GM12878 (cell line): Measurements from ENCODE around the gene H1-8. TPM values are rescaled to one million over a fixed set of nuclear protein-coding genes. Genes with fewer than 3 reads are reported as not detected.

Source experiments
- ATAC-seq: fragments of 200-7000 bp; cut with Tn5 transposase; 3 replicates; pipeline ENCODE4 v1.9.1; 2020; ENCODE audit warnings: mild to moderate bottlenecking, moderate library complexity
- Bru-seq: library from RNA; stranded (reverse); fragments of 400-500 nt; gene quantifications from one replicate; lab custom pipeline; 2021; lab: Mats Ljungman, UMichigan
- BruChase-seq, 2 experiments: library from RNA; stranded (reverse); fragments of 400-500 nt; gene quantifications; one replicate each; lab custom pipeline; 2021; lab: Mats Ljungman, UMichigan
- BruUV-seq: library from RNA; stranded (reverse); fragments of 400-500 nt; replicated peaks from 2 replicates; lab custom pipeline; 2021; lab: Mats Ljungman, UMichigan
- CTCF ChIA-PET: fragments of 300-600 bp; sonication (Branson Sonifier 250); formaldehyde crosslinking; extraction: SDS; loops from one replicate; lab custom pipeline; 2021; ENCODE audit warnings: inconsistent platforms; lab: Yijun Ruan, JAX
- POLR2A ChIA-PET: fragments of 350-600 bp; formaldehyde crosslinking; extraction: SDS; loops from one replicate; lab custom pipeline; 2021; ENCODE audit warnings: inconsistent platforms; lab: Charles Lee
- RAD21 ChIA-PET: fragments of 300-600 bp; sonication (Branson Sonifier 250); formaldehyde crosslinking; loops from one replicate; lab custom pipeline; 2023; ENCODE audit warnings: antibody characterized with exemption; ENCODE audit not compliant: unreplicated experiment; lab: Charles Lee
- SMC1A ChIA-PET: fragments of 300-600 bp; sonication (Branson Sonifier 250); formaldehyde crosslinking; loops from one replicate; lab custom pipeline; 2023; ENCODE audit not compliant: unreplicated experiment, uncharacterized antibody; lab: Charles Lee
- DNase-seq: peaks from one replicate; pipeline ENCODE4 v3.0.0-alpha.2; 2011; ENCODE audit warnings: low read depth, low spot score
- FAIRE-seq: peaks from 3 replicates; lab custom pipeline; 2011; peaks lifted over from hg19 to GRCh38; lab: Jason Lieb, UNC
- H2AFZ ChIP-seq: 2 replicates; pipeline ENCODE4 v1.6.0; 2011; ENCODE audit warnings: low read depth, low read length, control low read depth; ENCODE audit not compliant: control insufficient read depth
- H3K27ac ChIP-seq: 2 replicates; pipeline ENCODE4 v1.5.1; 2011; ENCODE audit warnings: control low read depth; ENCODE audit not compliant: control insufficient read depth, insufficient read depth
- H3K27me3 ChIP-seq, 2 experiments: replicated peaks in 1 of 2; 2 replicates each; pipeline versions ENCODE4 v1.6.0 to v1.6.1; 2011; ENCODE audit warnings: low read length in 1 of 2; ENCODE audit not compliant: control insufficient read depth in 2 of 2, insufficient read depth in 2 of 2
- H3K36me3 ChIP-seq, 2 experiments: 2 replicates each; pipeline ENCODE4 v1.5.1; 2011; ENCODE audit warnings: low read length in 1 of 2; ENCODE audit not compliant: control insufficient read depth in 2 of 2, insufficient read depth in 2 of 2
- H3K4me1 ChIP-seq: 2 replicates; pipeline ENCODE4 v1.6.1; 2011; ENCODE audit warnings: mild to moderate bottlenecking, low read length, moderate library complexity, mixed read lengths; ENCODE audit not compliant: control insufficient read depth, insufficient read depth
- H3K4me2 ChIP-seq: 2 replicates; pipeline ENCODE4 v1.6.0; 2011; ENCODE audit warnings: control low read depth; ENCODE audit not compliant: control insufficient read depth, insufficient read depth
- H3K4me3 ChIP-seq: fragments of 200-600 bp; sonication (generic); 2 replicates; pipeline ENCODE4 v1.5.1; 2016
- H3K79me2 ChIP-seq: 2 replicates; pipeline ENCODE4 v1.6.0; 2011; ENCODE audit warnings: low read length; ENCODE audit not compliant: control insufficient read depth, insufficient read depth
- H3K9ac ChIP-seq: 2 replicates; pipeline ENCODE4 v1.8.0; 2011; ENCODE audit warnings: low read length, control low read depth, mixed read lengths; ENCODE audit not compliant: control insufficient read depth, insufficient read depth
- H3K9me3 ChIP-seq: replicated peaks from 3 replicates; pipeline ENCODE4 v1.5.1; 2011; ENCODE audit warnings: mild to moderate bottlenecking, low read length; ENCODE audit not compliant: control insufficient read depth, insufficient read depth
- H4K20me1 ChIP-seq: 2 replicates; pipeline ENCODE4 v1.6.0; 2011; ENCODE audit not compliant: control insufficient read depth, insufficient read depth
- CHD2 ChIP-seq: IDR thresholded peaks from 2 replicates; pipeline ENCODE4 v1.6.1; 2011; ENCODE audit warnings: low read depth, low read length, improper control_type of control experiment, borderline replicate concordance
- EED ChIP-seq: sonication (generic); IDR thresholded peaks from 2 replicates; pipeline ENCODE4 v1.6.1; 2016; ENCODE audit warnings: antibody characterized with exemption, low read depth
- HSF1 ChIP-seq: fragments of 150-350 bp; IDR thresholded peaks from 2 replicates; pipeline ENCODE4 v1.6.1; 2014; ENCODE audit warnings: mild to moderate bottlenecking, low read depth, low read length
- IRF5 ChIP-seq: fragments of 450-650 bp; IDR thresholded peaks from 2 replicates; pipeline ENCODE4 v1.6.1; 2017; ENCODE audit warnings: borderline replicate concordance
- KDM1A ChIP-seq: fragments of 200-600 bp; sonication (generic); IDR thresholded peaks from 2 replicates; pipeline ENCODE4 v1.6.1; 2016; ENCODE audit warnings: borderline replicate concordance
- MYB ChIP-seq: fragments of 150-350 bp; IDR thresholded peaks from 2 replicates; pipeline ENCODE4 v1.6.1; 2014; ENCODE audit warnings: mild to moderate bottlenecking, low read depth, low read length, borderline replicate concordance
- POLR2AphosphoS2 ChIP-seq: IDR thresholded peaks from 2 replicates; pipeline ENCODE4 v1.6.1; 2011; ENCODE audit warnings: low read depth, mild to moderate bottlenecking, low read length, improper control_type of control experiment, moderate library complexity
- RCOR1 ChIP-seq: conservative IDR thresholded peaks from 2 replicates; pipeline ENCODE4 v1.6.1; 2012; ENCODE audit warnings: low read depth, low read length, improper control_type of control experiment
- SIX5 ChIP-seq: IDR thresholded peaks from 2 replicates; pipeline ENCODE4 v1.6.1; 2011; ENCODE audit warnings: mild to moderate bottlenecking, low read depth, low read length, moderate library complexity; ENCODE audit not compliant: severe bottlenecking
- TARDBP ChIP-seq: IDR thresholded peaks from 2 replicates; pipeline ENCODE4 v1.6.1; 2016; ENCODE audit warnings: borderline replicate concordance
- ZNF217 ChIP-seq: fragments of 450-650 bp; IDR thresholded peaks from 2 replicates; pipeline ENCODE4 v1.6.1; 2017; ENCODE audit warnings: antibody characterized with exemption, mild to moderate bottlenecking
- ZNF622 ChIP-seq: fragments of 450-650 bp; IDR thresholded peaks from 2 replicates; pipeline ENCODE4 v1.6.1; 2017; ENCODE audit warnings: mild to moderate bottlenecking, inconsistent platforms
- ZNF687 ChIP-seq: fragments of 450-650 bp; IDR thresholded peaks from 2 replicates; pipeline ENCODE4 v1.6.1; 2017; ENCODE audit warnings: mild to moderate bottlenecking, moderate library complexity
- WGBS: methylation state at CpG from one replicate; pipeline ENCODE4 v1.1.6; 2016; ENCODE audit warnings: low lambda C conversion rate; ENCODE audit not compliant: insufficient replicate concordance, insufficient coverage; ENCODE audit errors: missing lambda C conversion rate; 5-methylcytosine and 5-hydroxymethylcytosine counted together
- in situ Hi-C: fragments of 300-500 bp; cut with MboI; formaldehyde crosslinking; loops from 9 replicates; pipeline ENCODE4 v1.14.3; 2018; ENCODE audit warnings: mixed read lengths
- intact Hi-C: fragments of 100-400 bp; cut with micrococcal nuclease; formaldehyde crosslinking; loops from one replicate; pipeline ENCODE4 v1.14.2; 2022; ENCODE audit not compliant: unreplicated experiment
- long read RNA-seq, 2 experiments: library from polyadenylated mRNA; unstranded; transcript quantifications; one replicate each; pipeline ENCODE4 v2.0.0, GENCODE V29; 2019 to 2020
- polyA minus RNA-seq, 3 experiments: library from RNA; depleted of rRNA, polyadenylated mRNA; stranded (reverse); fragments of >200 nt; gene quantifications; 2 replicates each; pipeline ENCODE4 v1.2.3, GENCODE V29; 2011
- polyA plus RNA-seq, 11 experiments: library from polyadenylated mRNA; depleted of rRNA in 4 of 11; unstranded in 6 of 11; stranded (reverse) in 5 of 11; fragments of >200 nt; fragmentation: Nextera tagmentation in 4 of 11; fragmentation: Illumina TruSeq in 1 of 11; extraction: Ambion mirVana in 4 of 11; extraction: Trizol in 1 of 11; gene quantifications; 1 replicate in 1 of 11; 2 replicates in 10 of 11; pipeline versions ENCODE4 v1.2.1 to v1.2.3, GENCODE V29; 2011 to 2016; ENCODE audit warnings: inconsistent platforms in 2 of 11, missing spikeins in 2 of 11, low read depth in 1 of 11
- total RNA-seq, 4 experiments: library from RNA; depleted of rRNA in 3 of 4; stranded (reverse); fragments of >200 nt in 3 of 4; fragmentation: Illumina TruSeq in 1 of 4; extraction: Trizol in 1 of 4; gene quantifications; 2 replicates each; pipeline versions ENCODE4 v1.2.1 to v1.2.3, GENCODE V29; 2013 to 2021

The H1-8 gene
- not detected in 2 replicates for total RNA-seq (2013; cell fraction: nucleolus; rRNA removed)
- not detected in 2 replicates for total RNA-seq (2014; rRNA removed)
- total RNA-seq (2014; rRNA removed; fragmentation: Illumina TruSeq; extraction: Trizol) = not detected in 2 replicates
- not detected in 2 replicates for total RNA-seq (2021)
- polyA plus RNA-seq (2011; ENCODE audit: low read depth) = not detected
- not detected in 2 replicates for polyA plus RNA-seq (2011; rRNA removed)
- polyA plus RNA-seq (2011; cell fraction: cytosol; rRNA removed) = not detected in 2 replicates
- polyA plus RNA-seq (2011; cell fraction: nucleus; rRNA removed) = not detected in 2 replicates
- not detected in 2 replicates for polyA plus RNA-seq (2012)
- not detected in 2 replicates for polyA plus RNA-seq (2014; fragmentation: Illumina TruSeq; extraction: Trizol)
- not detected for polyA plus RNA-seq (2014; fragmentation: Nextera tagmentation; extraction: Ambion mirVana)
- not detected in 2 replicates for polyA plus RNA-seq (2014; rRNA removed)
- polyA plus RNA-seq (2016; fragmentation: Nextera tagmentation; extraction: Ambion mirVana) = not detected
- not detected in 2 replicates for polyA minus RNA-seq (2011; rRNA and poly(A)+ RNA removed)
- polyA minus RNA-seq (2011; cell fraction: cytosol; rRNA and poly(A)+ RNA removed) = not detected in 2 replicates
- not detected in 2 replicates for polyA minus RNA-seq (2011; cell fraction: nucleus; rRNA and poly(A)+ RNA removed)
- not detected for Bru-seq, nascent RNA
- not detected for BruChase-seq, experiment 1, labeled RNA remaining after a 6-hour chase
- BruChase-seq, experiment 2, labeled RNA remaining after a 2-hour chase = not detected
- long read RNA-seq, experiment 1 = 0 reads
- long read RNA-seq, experiment 2 = 0 reads

- no peak within 1 kb of the TSS for H3K4me3 ChIP-seq
- ChIA-PET SMC1A (no interaction called here), RAD21 (no interaction called here), CTCF (no interaction called here), POLR2A (no interaction called here)
- no peak for ATAC-seq
- H3K9me3 ChIP-seq = no peaks in the 10 kb centered on the region
- DNase-seq = no peak
- H3K4me2 ChIP-seq = no peak within 1 kb of the TSS
- in situ Hi-C loops (no loop called here), intact Hi-C loops (no loop called here)
- no peaks in the 10 kb centered on the region for H4K20me1 ChIP-seq
- H3K27ac ChIP-seq = no peak within 1 kb of the TSS
- H3K9ac ChIP-seq = no peak within 1 kb of the TSS
- no peaks in the 10 kb centered on the region for H3K36me3 ChIP-seq
- TF ChIP-seq ZNF217 (no peak), KDM1A (no peak), CHD2 (no peak), EED (no peak), ZNF687 (no peak), RCOR1 (no peak), HSF1 (no peak), MYB (no peak), SIX5 (no peak), IRF5 (no peak), ZNF622 (no peak), TARDBP (no peak), POLR2AphosphoS2 (no peak)
- no peak within 1 kb of the TSS for H2AFZ ChIP-seq
- no peak for FAIRE-seq
- BruUV-seq = no TSS peak
- H3K79me2 ChIP-seq = no peaks in the 10 kb centered on the region
- H3K4me1 ChIP-seq = no peaks in the 10 kb centered on the region
- H3K27me3 ChIP-seq = no peaks in the 10 kb centered on the region; a peak in 1 of 4 replicates
- WGBS = 38% methylated on average over 16 of the region's 16 CpGs
Observed at GRCh38 chr3:129543156-129543790, at the start of gene H1-8. Gene H1-8, plus strand, starts transcription at chr3:129543175. Its CDS starts 44 bp downstream, at chr3:129543219.
